ENCODE data around the gene KCNS3.
A peak's percentile ranks its signal among the peaks of the same experiment; 100 is the strongest.

Gene KCNS3

DNA sequence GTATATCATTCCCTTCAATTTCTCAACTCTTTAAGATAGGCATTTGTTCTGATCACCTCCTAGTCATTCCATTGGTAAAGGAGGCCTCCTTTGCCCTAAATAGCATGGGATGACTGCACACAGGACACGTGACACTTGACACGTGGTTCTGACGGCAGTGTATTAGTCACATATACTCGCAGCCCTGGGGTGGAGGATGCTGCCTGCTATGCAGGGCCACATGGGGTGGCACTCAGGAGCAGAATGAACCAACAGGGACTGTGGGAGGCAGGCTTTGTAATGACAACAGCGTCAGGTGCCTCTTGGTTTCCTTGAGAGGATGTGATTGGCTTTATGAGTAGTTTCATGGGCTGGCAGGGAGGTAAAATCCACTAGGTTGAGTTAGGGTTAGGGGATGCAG, 9.3 kb upstream of the KCNS3 start:
- DNase-seq (ENCODE audit: insufficient read length, low spot score): no peak
- TF ChIP-seq TAF1 (IDR thresholded peaks at IDR 0.05; ENCODE audit: low read depth, low read length): no peak
- no peak for TF ChIP-seq SPI1 (IDR thresholded peaks at IDR 0.05; ENCODE audit: low read depth, low read length)
- no peak for TF ChIP-seq POLR2A (IDR thresholded peaks at IDR 0.05; ENCODE audit: low read depth, low read length)
- TF ChIP-seq POU2F2 (IDR thresholded peaks at IDR 0.05; ENCODE audit: low read depth, low read length): no peak
- TF ChIP-seq POLR2AphosphoS5 (IDR thresholded peaks at IDR 0.05; ENCODE audit: low read depth, low read length): no peak
- no peak for TF ChIP-seq PAX5 (IDR thresholded peaks at IDR 0.05; ENCODE audit: insufficient read depth, low read length, severe bottlenecking)

DNA sequence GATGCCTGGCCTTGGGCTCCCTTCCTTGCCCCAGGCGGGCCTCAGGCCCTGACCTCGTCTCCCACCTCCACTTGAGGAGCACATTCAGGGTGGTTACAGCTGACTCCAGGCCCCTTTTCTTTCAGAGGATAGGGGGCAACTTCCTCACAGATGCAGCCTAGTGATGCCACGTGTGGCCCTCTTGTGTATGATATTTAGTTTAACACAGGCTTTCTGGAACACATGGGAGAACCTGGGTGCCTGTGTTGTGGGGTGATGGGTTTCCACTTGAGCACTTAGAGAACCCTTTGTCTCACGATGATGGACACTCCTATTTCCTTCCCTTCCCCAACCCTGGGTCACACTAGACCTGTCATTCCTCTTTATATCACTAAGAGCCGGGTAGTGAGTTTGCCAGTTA, 6.8 kb upstream of the KCNS3 start:
- FAIRE-seq: no peak
- no peak for DNase-seq (ENCODE audit: insufficient read length, low spot score)
- TF ChIP-seq POLR2AphosphoS5 (IDR thresholded peaks at IDR 0.05; ENCODE audit: low read depth, low read length) (no peak), SPI1 (IDR thresholded peaks at IDR 0.05; ENCODE audit: low read depth, low read length) (no peak), PAX5 (IDR thresholded peaks at IDR 0.05; ENCODE audit: insufficient read depth, low read length, severe bottlenecking) (no peak), TAF1 (IDR thresholded peaks at IDR 0.05; ENCODE audit: low read depth, low read length) (no peak), POU2F2 (IDR thresholded peaks at IDR 0.05; ENCODE audit: low read depth, low read length) (no peak)

More for the DNA sequence above, 9.3 kb upstream of the KCNS3 start:
- no peak for FAIRE-seq

DNA sequence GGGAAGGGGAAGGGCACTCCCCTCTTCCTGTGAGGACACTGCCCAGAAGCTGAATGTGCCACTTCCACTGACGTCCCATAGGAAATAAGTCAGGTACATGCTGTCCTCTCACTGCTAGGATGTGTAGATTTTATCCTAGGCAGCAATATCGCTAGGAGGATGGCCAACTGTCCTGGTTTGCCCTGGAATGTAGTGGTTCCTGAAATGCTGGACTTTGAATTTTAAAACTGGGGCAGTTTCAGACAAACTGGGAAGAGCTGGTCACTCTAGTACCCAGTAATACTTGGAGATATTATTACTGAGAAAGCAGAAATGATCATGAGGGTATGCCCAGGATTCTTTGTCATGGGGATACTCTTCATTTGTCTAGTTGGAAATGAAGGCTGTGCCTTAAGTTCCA, 5.4 kb upstream of the KCNS3 start:
- no peak for FAIRE-seq
- DNase-seq (ENCODE audit: insufficient read length, low spot score): no peak
- TF ChIP-seq POLR2A (IDR thresholded peaks at IDR 0.05; ENCODE audit: low read depth, low read length): no peak
- no peak for TF ChIP-seq TAF1 (IDR thresholded peaks at IDR 0.05; ENCODE audit: low read depth, low read length)
- TF ChIP-seq POLR2AphosphoS5 (IDR thresholded peaks at IDR 0.05; ENCODE audit: low read depth, low read length): no peak
- no peak for TF ChIP-seq POU2F2 (IDR thresholded peaks at IDR 0.05; ENCODE audit: low read depth, low read length)
- no peak for TF ChIP-seq SPI1 (IDR thresholded peaks at IDR 0.05; ENCODE audit: low read depth, low read length)
- TF ChIP-seq PAX5 (IDR thresholded peaks at IDR 0.05; ENCODE audit: insufficient read depth, low read length, severe bottlenecking): no peak

DNA sequence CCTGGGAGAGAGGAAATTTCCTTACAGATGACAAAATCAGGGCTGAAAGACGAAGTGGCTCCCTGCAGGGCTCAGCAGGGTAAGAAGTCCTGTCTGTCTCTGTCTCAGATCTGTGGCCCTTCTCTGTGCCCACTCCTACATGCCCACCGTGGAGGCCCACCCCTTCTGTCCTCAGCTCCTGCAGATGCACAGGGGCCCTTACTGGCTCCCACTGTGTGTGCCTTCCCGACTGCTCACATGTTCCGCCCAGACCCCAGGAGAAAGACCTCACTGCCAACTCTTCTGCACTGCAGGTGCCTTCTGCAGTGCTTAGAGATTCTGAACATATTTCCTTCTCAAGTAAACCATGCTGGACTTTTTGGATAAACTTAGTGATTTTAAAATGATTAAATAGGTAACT, 1.9 kb upstream of the KCNS3 start:
- FAIRE-seq: no peak

DNA sequence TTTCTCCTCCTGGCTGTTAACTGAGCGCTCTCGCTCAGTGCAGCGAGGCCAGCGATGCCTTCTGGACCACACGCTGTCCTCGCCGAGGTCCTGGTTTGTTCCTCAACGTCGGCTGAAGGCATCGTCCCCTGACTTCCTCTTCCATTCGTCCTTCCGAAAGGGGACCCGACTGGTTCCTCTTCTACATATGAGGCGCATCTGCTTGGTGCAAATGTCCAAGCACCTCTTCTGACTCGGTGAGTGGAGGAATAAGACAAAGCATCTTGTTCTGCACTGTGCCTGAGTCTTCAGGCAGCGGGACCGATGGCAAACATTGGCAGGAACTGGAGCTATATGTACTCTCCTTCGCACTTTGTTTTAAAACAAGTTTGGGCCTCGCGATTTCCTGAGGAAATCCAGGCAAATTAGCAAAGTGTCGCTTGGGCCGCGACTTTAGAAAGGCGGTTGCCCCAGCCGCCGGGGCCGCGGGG, 621 bp upstream of the KCNS3 start:
- TF ChIP-seq POU2F2 (IDR thresholded peaks at IDR 0.05; ENCODE audit: low read depth, low read length) (no peak), SPI1 (IDR thresholded peaks at IDR 0.05; ENCODE audit: low read depth, low read length) (peak; percentile 33; the same call in 1 of the 2 replicates)
- DNase-seq (ENCODE audit: insufficient read length, low spot score): peak; percentile 20
- peak; percentile 85 for FAIRE-seq

More for the DNA sequence above, 1.9 kb upstream of the KCNS3 start:
- TF ChIP-seq SPI1 (IDR thresholded peaks at IDR 0.05; ENCODE audit: low read depth, low read length): no peak
- no peak for TF ChIP-seq POU2F2 (IDR thresholded peaks at IDR 0.05; ENCODE audit: low read depth, low read length)
- TF ChIP-seq POLR2AphosphoS5 (IDR thresholded peaks at IDR 0.05; ENCODE audit: low read depth, low read length): no peak
- TF ChIP-seq PAX5 (IDR thresholded peaks at IDR 0.05; ENCODE audit: insufficient read depth, low read length, severe bottlenecking): no peak
- no peak for TF ChIP-seq POLR2A (IDR thresholded peaks at IDR 0.05; ENCODE audit: low read depth, low read length)
- TF ChIP-seq TAF1 (IDR thresholded peaks at IDR 0.05; ENCODE audit: low read depth, low read length): no peak
- no peak for DNase-seq (ENCODE audit: insufficient read length, low spot score)

DNA sequence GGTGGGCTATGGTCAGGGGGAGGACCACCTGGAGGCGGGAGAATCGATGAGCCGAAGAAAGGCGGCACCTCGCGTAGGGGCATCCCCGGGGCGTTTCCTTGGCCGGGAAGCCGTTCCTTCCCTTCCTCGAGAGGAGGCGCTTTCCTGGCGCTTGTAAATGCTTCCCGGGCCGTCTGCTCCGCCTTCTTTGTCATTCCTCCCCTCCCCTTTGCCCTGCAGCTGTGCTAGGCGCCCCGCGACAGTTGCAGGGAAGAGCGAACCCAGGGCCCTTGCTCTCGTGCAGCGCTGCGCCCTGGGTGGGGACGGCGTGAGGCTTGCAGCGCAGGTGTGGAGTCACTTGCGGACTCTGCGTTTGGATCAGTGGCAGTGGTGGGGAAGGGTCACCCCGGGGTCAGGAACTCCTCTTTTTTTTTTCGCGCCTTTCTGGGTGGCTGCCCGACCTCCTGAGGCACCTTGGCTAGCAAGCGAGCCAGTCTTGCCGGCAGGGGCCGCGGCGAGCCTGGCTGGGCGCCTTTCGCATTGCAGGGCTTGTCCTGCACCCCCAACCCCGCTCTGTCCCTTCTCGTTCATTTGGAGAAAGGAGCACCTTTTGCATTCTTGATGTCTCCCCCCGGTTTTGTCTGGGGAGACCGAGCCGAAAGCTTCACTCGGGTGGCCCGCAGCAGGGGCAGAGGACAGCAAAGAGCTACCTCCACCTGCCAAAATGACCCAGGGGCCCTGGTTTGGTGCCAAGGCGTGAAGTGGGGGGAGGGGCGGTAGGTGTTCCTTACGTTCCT, 858 bp downstream of the KCNS3 start:
- FAIRE-seq (no peak), DNase-seq (ENCODE audit: insufficient read length, low spot score) (peak; percentile 41)
- no peak for TF ChIP-seq TAF1 (IDR thresholded peaks at IDR 0.05; ENCODE audit: low read depth, low read length)
- no peak for TF ChIP-seq PAX5 (IDR thresholded peaks at IDR 0.05; ENCODE audit: insufficient read depth, low read length, severe bottlenecking)
- no peak for TF ChIP-seq POLR2AphosphoS5 (IDR thresholded peaks at IDR 0.05; ENCODE audit: low read depth, low read length)
- TF ChIP-seq SPI1 (IDR thresholded peaks at IDR 0.05; ENCODE audit: low read depth, low read length): no peak
- TF ChIP-seq POU2F2 (IDR thresholded peaks at IDR 0.05; ENCODE audit: low read depth, low read length): no peak
- no peak for TF ChIP-seq POLR2A (IDR thresholded peaks at IDR 0.05; ENCODE audit: low read depth, low read length)

DNA sequence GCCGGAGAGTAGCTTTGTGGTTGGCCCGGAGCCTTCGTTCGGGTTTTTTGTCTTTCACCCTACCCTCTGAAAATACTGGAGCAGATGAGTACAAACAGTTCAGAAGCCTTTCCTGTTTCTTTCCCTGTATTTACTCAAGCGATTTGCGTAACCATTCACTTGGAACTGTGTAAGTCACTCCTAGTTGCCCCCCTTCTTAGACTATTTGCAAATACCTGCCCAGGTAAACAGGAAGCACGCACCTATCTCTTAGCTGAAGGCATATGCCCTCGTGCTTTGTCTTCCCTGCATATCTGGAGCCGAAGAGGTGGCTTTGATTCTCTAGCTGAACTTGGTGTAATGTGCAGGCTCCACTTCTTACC, 1.4 kb downstream of the KCNS3 start:
- FAIRE-seq: no peak
- TF ChIP-seq SPI1 (IDR thresholded peaks at IDR 0.05; ENCODE audit: low read depth, low read length) (no peak), POLR2A (IDR thresholded peaks at IDR 0.05; ENCODE audit: low read depth, low read length) (no peak), POU2F2 (IDR thresholded peaks at IDR 0.05; ENCODE audit: low read depth, low read length) (no peak), TAF1 (IDR thresholded peaks at IDR 0.05; ENCODE audit: low read depth, low read length) (no peak), PAX5 (IDR thresholded peaks at IDR 0.05; ENCODE audit: insufficient read depth, low read length, severe bottlenecking) (no peak), POLR2AphosphoS5 (IDR thresholded peaks at IDR 0.05; ENCODE audit: low read depth, low read length) (no peak)
- no peak for DNase-seq (ENCODE audit: insufficient read length, low spot score)

DNA sequence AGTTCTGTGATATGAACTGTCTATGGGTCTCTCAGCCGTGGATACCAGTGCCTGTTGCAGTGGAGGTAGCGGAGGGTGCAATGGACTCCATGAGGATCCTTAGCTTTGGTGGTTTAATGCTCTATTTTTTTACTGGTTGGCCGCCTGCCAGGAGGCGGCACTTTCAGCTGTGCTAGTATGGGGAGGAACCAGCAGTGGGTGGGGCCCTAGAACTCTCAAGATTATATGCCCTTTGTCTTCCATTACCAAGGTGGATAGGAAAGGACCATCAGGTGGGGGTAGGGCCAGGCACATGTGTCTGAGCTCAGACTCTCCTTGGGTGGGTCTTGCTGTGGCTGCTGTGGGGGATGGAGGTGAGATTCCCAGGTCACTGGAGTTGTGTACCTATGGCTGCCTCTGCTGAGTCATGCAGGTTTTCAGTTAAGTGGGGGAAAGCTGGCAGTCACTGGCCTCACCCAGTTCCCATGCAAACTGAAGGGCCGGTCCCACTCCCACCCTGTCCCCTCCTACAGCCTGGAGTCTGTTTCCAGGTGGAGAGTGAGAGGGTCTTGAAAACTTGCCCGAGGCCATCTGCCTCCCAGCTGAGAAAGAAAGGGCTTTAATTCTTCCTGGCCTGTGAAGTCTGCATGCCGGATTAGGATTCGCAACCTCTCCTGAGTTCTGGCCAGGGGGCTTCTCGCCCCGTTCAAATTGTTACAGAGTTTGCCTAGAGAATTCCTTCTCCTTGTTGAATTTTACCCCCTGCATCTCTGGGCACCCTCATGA, 14.5 kb downstream of the KCNS3 start:
- FAIRE-seq: no peak
- TF ChIP-seq SPI1 (IDR thresholded peaks at IDR 0.05; ENCODE audit: low read depth, low read length) (no peak), POLR2A (IDR thresholded peaks at IDR 0.05; ENCODE audit: low read depth, low read length) (no peak), POLR2AphosphoS5 (IDR thresholded peaks at IDR 0.05; ENCODE audit: low read depth, low read length) (no peak), POU2F2 (IDR thresholded peaks at IDR 0.05; ENCODE audit: low read depth, low read length) (no peak), PAX5 (IDR thresholded peaks at IDR 0.05; ENCODE audit: insufficient read depth, low read length, severe bottlenecking) (no peak)
- no peak for DNase-seq (ENCODE audit: insufficient read length, low spot score)

DNA sequence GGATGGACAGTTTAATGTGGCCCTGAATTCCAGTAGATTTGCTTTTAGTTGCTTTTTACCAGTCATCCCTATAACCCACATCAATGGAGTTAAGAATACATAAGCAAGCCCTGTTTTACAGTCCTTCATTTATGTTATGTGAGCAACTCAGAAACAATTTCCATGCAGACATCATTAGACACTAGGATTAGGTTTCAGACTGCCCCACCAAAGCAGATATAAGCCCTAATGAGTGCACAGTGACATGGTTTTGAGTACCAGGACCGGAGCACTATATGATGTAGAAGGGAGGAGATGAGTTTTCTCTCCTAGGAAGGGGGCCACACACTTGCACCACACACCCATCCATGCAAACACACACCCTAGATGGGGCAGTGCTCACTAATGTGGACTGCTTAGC, 15.5 kb downstream of the KCNS3 start:
- TF ChIP-seq POLR2A (IDR thresholded peaks at IDR 0.05; ENCODE audit: low read depth, low read length) (no peak), TAF1 (IDR thresholded peaks at IDR 0.05; ENCODE audit: low read depth, low read length) (no peak), POLR2AphosphoS5 (IDR thresholded peaks at IDR 0.05; ENCODE audit: low read depth, low read length) (no peak), PAX5 (IDR thresholded peaks at IDR 0.05; ENCODE audit: insufficient read depth, low read length, severe bottlenecking) (no peak), POU2F2 (IDR thresholded peaks at IDR 0.05; ENCODE audit: low read depth, low read length) (no peak), SPI1 (IDR thresholded peaks at IDR 0.05; ENCODE audit: low read depth, low read length) (no peak)
- no peak for DNase-seq (ENCODE audit: insufficient read length, low spot score)
- no peak for FAIRE-seq

All from GM12891 (cell line).